Vagina (tissue), 2 donors: Measurements from ENCODE around the gene EIF3F.

Experiments
- CTCF ChIP-seq, 3 experiments: fragments of 450-650 bp in 2 of 3; fragments of 200-600 bp in 1 of 3; sonication (generic) in 1 of 3; IDR thresholded peaks; one replicate each; pipeline ENCODE4 v1.5.1; 2017 to 2019; ENCODE audit warnings: antibody characterized with exemption in 3 of 3, mild to moderate bottlenecking in 2 of 3, moderate library complexity in 2 of 3
- POLR2A ChIP-seq, 2 donors: fragments of 450-650 bp; IDR thresholded peaks; one replicate each; pipeline ENCODE4 v1.6.1; 2017; ENCODE audit warnings: antibody characterized with exemption in 2 of 2, mild to moderate bottlenecking in 2 of 2, moderate library complexity in 2 of 2
- POLR2AphosphoS5 ChIP-seq, 2 donors: sonication (generic); formaldehyde crosslinking; IDR thresholded peaks; one replicate each; pipeline ENCODE4 v1.9.0; 2017; ENCODE audit warnings: antibody characterized with exemption in 2 of 2, mild to moderate bottlenecking in 2 of 2, low read depth in 1 of 2; ENCODE audit not compliant: insufficient read depth in 1 of 2

- TF ChIP-seq CTCF (IDR thresholded peaks at IDR 0.05) (no peak), POLR2A (IDR thresholded peaks at IDR 0.05) (no peak), POLR2AphosphoS5 (IDR thresholded peaks at IDR 0.05; ENCODE audit: insufficient read depth in 1 of 2, low read depth in 1 of 2) (no peak)
Observed at GRCh38 chr11:8045839-8046238, 58.7 kb downstream of the EIF3F start.
